GM23338 (cell line): ENCODE measurements around the gene GAK. TPM values are rescaled to one million over a fixed set of nuclear protein-coding genes. Genes with fewer than 3 reads are reported as not detected.

ENCODE experiments used
- ATAC-seq: fragments of 200-7000 bp; cut with Tn5 transposase; 3 replicates; pipeline ENCODE4 v1.9.1; 2020
- DNase-seq: peaks from one replicate; pipeline ENCODE4 v3.0.0-alpha.2; 2015; ENCODE audit warnings: low spot score
- H2AFZ ChIP-seq: fragments of 200-600 bp; sonication (generic); 2 replicates; pipeline ENCODE4 v1.8.0; 2016; ENCODE audit warnings: antibody characterized with exemption, mild to moderate bottlenecking, moderate library complexity
- H3F3A ChIP-seq: fragments of 200-600 bp; sonication (generic); replicated peaks from 2 replicates; pipeline ENCODE4 v1.8.0; 2017; ENCODE audit warnings: antibody characterized with exemption, mixed run types, low read depth
- H3K27ac ChIP-seq: fragments of 200-600 bp; sonication (generic); 2 replicates; pipeline ENCODE4 v1.6.1; 2016; ENCODE audit warnings: low read depth
- H3K27me3 ChIP-seq: fragments of 200-600 bp; sonication (generic); 2 replicates; pipeline ENCODE4 v1.8.0; 2016; ENCODE audit warnings: mild to moderate bottlenecking, mixed run types, moderate library complexity; ENCODE audit not compliant: insufficient read depth
- H3K36me3 ChIP-seq: fragments of 200-600 bp; sonication (generic); 2 replicates; pipeline ENCODE4 v1.8.0; 2016; ENCODE audit warnings: mild to moderate bottlenecking; ENCODE audit not compliant: insufficient read depth
- H3K4me1 ChIP-seq: fragments of 200-600 bp; sonication (generic); 2 replicates; pipeline ENCODE4 v1.8.0; 2016; ENCODE audit warnings: mild to moderate bottlenecking, moderate library complexity; ENCODE audit not compliant: insufficient read depth
- H3K4me2 ChIP-seq: fragments of 200-600 bp; sonication (generic); 2 replicates; pipeline ENCODE4 v1.7.1; 2017; ENCODE audit warnings: mixed run types
- H3K4me3 ChIP-seq: fragments of 200-600 bp; sonication (generic); 2 replicates; pipeline ENCODE4 v1.6.1; 2016; ENCODE audit warnings: mixed run types
- H3K79me2 ChIP-seq: fragments of 200-600 bp; sonication (generic); replicated peaks from 2 replicates; pipeline ENCODE4 v1.8.0; 2017; ENCODE audit warnings: mild to moderate bottlenecking; ENCODE audit not compliant: insufficient read depth
- H3K9me2 ChIP-seq: fragments of 200-600 bp; sonication (generic); 2 replicates; pipeline ENCODE4 v1.8.0; 2017; ENCODE audit not compliant: insufficient read depth
- H4K20me1 ChIP-seq: fragments of 200-600 bp; sonication (generic); replicated peaks from 2 replicates; pipeline ENCODE4 v1.8.0; 2017; ENCODE audit warnings: mild to moderate bottlenecking; ENCODE audit not compliant: insufficient read depth
- H3K27ac Mint-ChIP-seq: 2 replicates; pipeline ENCODE4 v1.8.0; 2020; ENCODE audit warnings: inconsistent platforms, mild to moderate bottlenecking, moderate library complexity, mixed read lengths
- H3K27me3 Mint-ChIP-seq: 3 replicates; pipeline ENCODE4 v1.8.0; 2022; ENCODE audit warnings: low read depth, mild to moderate bottlenecking, moderate library complexity, mixed read lengths, inconsistent platforms; ENCODE audit not compliant: insufficient read depth, poor library complexity
- H3K36me3 Mint-ChIP-seq: 3 replicates; pipeline ENCODE4 v1.8.0; 2021; ENCODE audit warnings: low read depth, mild to moderate bottlenecking, inconsistent platforms, moderate library complexity, mixed read lengths
- H3K4me1 Mint-ChIP-seq: 3 replicates; pipeline ENCODE4 v1.8.0; 2020; ENCODE audit warnings: mild to moderate bottlenecking, inconsistent platforms, mixed read lengths
- H3K4me3 Mint-ChIP-seq: 3 replicates; pipeline ENCODE4 v1.8.0; 2021; ENCODE audit warnings: moderate library complexity, mild to moderate bottlenecking, inconsistent platforms, mixed read lengths
- H3K9me3 Mint-ChIP-seq: 3 replicates; pipeline ENCODE4 v1.8.0; 2020; ENCODE audit warnings: moderate library complexity, mild to moderate bottlenecking, inconsistent platforms, mixed read lengths
- EZH2 ChIP-seq: fragments of 200-600 bp; sonication (generic); IDR thresholded peaks from one replicate; pipeline ENCODE4 v1.8.0; 2017; ENCODE audit warnings: antibody characterized with exemption, mild to moderate bottlenecking, low read depth; ENCODE audit not compliant: unreplicated experiment
- EZH2phosphoT487 ChIP-seq: fragments of 200-600 bp; sonication (generic); IDR thresholded peaks from one replicate; pipeline ENCODE4 v1.8.1; 2018; ENCODE audit warnings: antibody characterized with exemption; ENCODE audit not compliant: unreplicated experiment
- JUNB ChIP-seq: IDR thresholded peaks from one replicate; pipeline ENCODE4 v1.6.1; 2016; ENCODE audit warnings: antibody characterized with exemption; ENCODE audit not compliant: unreplicated experiment
- NANOG ChIP-seq: IDR thresholded peaks from 2 replicates; pipeline ENCODE4 v1.6.1; 2016; ENCODE audit warnings: antibody characterized with exemption, borderline replicate concordance
- POLR2AphosphoS5 ChIP-seq: IDR thresholded peaks from 2 replicates; pipeline ENCODE4 v1.6.1; 2016; ENCODE audit warnings: antibody characterized with exemption, low read depth
- STAT1 ChIP-seq: IDR thresholded peaks from one replicate; pipeline ENCODE4 v1.6.1; 2016; ENCODE audit warnings: antibody characterized with exemption; ENCODE audit not compliant: unreplicated experiment
- ZNF114 ChIP-seq: fragments of 250-450 bp; sonication (Bioruptor Pico); IDR thresholded peaks from 2 replicates; pipeline ENCODE4 v1.5.0; 2020; ENCODE audit warnings: mild to moderate bottlenecking, moderate library complexity
- ZNF331 ChIP-seq: fragments of 250-450 bp; sonication (Bioruptor Pico); IDR thresholded peaks from 2 replicates; pipeline ENCODE4 v1.5.0; 2020; ENCODE audit warnings: low read depth, mild to moderate bottlenecking, moderate library complexity
- polyA plus RNA-seq: library from polyadenylated mRNA; unstranded; fragments of >200 nt; fragmentation: Nextera tagmentation; extraction: Ambion mirVana; gene quantifications from 2 replicates; pipeline ENCODE4 v1.2.1, GENCODE V29; 2016
- total RNA-seq: library from RNA; depleted of rRNA; stranded (reverse); fragments of >200 nt; shearing (Covaris generic); gene quantifications from 2 replicates; pipeline ENCODE4 v1.2.3, GENCODE V29; 2014
- TF ChIP-seq, protein P1 (sequence below): fragments of 250-450 bp; sonication (Bioruptor Pico); IDR thresholded peaks from 2 replicates; pipeline ENCODE4 v1.5.0; 2020; ENCODE audit warnings: mild to moderate bottlenecking, moderate library complexity
- TF ChIP-seq, protein P2 (sequence below): IDR thresholded peaks from 2 replicates; pipeline ENCODE4 v1.6.1; 2016; ENCODE audit warnings: antibody characterized with exemption

The GAK gene
- total and polyA plus RNA-seq, 2 experiments from 2014 or later, result 48.5 to 124 TPM

DNA sequence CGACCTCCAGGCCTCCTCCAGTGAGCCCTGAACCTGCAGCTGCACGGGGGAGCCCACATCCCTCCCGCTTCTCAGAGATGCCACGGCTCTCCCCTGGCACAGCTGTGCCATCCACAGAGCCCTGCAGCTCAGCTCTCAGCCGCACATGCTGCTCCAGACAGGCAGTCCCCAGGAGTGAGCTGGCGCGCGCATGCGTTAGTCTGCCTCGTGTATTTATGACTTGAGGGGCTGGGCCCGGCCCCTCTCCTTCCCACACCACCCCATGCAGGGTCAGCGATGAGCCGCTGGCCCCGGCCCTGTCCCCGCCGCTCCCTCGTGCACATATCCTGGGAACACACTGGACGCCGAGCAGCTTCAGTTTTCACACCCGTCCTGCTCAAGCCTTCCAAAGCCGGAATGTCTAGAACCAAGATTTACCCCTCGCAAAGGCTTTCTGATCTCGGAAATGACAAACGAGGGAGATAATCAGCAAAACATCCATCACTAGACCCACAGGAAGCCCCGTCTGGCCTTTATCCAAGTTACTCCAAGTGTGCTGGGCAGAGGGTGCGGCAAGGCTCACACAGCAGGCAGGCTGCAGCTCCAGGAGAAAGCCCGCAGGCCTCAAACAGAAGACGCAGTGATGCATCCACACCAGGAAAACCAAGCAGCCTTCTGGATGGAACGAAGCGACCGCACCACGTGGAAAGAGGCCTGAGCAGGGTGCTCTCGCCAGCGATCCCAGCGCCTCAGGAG is 24.3 kb downstream of the GAK start (continued):
- TF ChIP-seq, protein P1, sequence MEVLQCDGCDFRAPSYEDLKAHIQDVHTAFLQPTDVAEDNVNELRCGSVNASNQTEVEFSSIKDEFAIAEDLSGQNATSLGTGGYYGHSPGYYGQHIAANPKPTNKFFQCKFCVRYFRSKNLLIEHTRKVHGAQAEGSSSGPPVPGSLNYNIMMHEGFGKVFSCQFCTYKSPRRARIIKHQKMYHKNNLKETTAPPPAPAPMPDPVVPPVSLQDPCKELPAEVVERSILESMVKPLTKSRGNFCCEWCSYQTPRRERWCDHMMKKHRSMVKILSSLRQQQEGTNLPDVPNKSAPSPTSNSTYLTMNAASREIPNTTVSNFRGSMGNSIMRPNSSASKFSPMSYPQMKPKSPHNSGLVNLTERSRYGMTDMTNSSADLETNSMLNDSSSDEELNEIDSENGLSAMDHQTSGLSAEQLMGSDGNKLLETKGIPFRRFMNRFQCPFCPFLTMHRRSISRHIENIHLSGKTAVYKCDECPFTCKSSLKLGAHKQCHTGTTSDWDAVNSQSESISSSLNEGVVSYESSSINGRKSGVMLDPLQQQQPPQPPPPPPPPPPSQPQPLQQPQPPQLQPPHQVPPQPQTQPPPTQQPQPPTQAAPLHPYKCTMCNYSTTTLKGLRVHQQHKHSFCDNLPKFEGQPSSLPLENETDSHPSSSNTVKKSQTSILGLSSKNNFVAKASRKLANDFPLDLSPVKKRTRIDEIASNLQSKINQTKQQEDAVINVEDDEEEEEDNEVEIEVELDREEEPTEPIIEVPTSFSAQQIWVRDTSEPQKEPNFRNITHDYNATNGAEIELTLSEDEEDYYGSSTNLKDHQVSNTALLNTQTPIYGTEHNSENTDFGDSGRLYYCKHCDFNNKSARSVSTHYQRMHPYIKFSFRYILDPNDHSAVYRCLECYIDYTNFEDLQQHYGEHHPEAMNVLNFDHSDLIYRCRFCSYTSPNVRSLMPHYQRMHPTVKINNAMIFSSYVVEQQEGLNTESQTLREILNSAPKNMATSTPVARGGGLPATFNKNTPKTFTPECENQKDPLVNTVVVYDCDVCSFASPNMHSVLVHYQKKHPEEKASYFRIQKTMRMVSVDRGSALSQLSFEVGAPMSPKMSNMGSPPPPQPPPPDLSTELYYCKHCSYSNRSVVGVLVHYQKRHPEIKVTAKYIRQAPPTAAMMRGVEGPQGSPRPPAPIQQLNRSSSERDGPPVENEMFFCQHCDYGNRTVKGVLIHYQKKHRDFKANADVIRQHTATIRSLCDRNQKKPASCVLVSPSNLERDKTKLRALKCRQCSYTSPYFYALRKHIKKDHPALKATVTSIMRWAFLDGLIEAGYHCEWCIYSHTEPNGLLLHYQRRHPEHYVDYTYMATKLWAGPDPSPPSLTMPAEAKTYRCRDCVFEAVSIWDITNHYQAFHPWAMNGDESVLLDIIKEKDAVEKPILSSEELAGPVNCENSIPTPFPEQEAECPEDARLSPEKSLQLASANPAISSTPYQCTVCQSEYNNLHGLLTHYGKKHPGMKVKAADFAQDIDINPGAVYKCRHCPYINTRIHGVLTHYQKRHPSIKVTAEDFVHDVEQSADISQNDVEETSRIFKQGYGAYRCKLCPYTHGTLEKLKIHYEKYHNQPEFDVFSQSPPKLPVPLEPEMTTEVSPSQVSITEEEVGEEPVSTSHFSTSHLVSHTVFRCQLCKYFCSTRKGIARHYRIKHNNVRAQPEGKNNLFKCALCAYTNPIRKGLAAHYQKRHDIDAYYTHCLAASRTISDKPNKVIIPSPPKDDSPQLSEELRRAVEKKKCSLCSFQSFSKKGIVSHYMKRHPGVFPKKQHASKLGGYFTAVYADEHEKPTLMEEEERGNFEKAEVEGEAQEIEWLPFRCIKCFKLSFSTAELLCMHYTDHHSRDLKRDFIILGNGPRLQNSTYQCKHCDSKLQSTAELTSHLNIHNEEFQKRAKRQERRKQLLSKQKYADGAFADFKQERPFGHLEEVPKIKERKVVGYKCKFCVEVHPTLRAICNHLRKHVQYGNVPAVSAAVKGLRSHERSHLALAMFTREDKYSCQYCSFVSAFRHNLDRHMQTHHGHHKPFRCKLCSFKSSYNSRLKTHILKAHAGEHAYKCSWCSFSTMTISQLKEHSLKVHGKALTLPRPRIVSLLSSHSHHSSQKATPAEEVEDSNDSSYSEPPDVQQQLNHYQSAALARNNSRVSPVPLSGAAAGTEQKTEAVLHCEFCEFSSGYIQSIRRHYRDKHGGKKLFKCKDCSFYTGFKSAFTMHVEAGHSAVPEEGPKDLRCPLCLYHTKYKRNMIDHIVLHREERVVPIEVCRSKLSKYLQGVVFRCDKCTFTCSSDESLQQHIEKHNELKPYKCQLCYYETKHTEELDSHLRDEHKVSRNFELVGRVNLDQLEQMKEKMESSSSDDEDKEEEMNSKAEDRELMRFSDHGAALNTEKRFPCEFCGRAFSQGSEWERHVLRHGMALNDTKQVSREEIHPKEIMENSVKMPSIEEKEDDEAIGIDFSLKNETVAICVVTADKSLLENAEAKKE (CRISPR knock-in tag), result no peak
- TF ChIP-seq ZNF114 (CRISPR knock-in tag) (no peak), STAT1 (no peak), JUNB (no peak), EZH2 (no peak)

DNA sequence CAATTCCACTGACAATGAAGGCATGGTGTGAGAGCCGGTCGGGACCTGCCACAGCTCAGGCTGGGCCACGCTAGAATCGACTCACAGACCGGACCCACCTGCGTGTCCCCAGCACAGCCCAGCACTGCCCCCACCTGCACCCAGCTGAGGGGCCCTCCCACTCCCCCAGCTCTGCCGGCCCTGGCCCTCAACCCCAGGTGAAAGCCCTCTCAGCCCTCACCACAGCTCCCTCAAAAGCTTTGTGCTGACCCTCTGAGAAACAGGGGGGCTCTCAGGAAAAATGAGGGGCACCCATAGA is 25.1 kb downstream of the GAK start:
- peaks cover 26% of the 10 kb centered on the region for H3K36me3 Mint-ChIP-seq
- peaks cover 7% of the 10 kb centered on the region; the same call in 1 of the 2 replicates for H3K4me1 ChIP-seq
- no peak for ATAC-seq

More for the DNA sequence above, 25.1 kb downstream of the GAK start:
- peaks cover 11% of the 10 kb centered on the region for H3K4me1 Mint-ChIP-seq
- TF ChIP-seq EZH2phosphoT487, result no peak
- no peak for TF ChIP-seq POLR2AphosphoS5
- TF ChIP-seq ZNF331 (CRISPR knock-in tag), result no peak
- TF ChIP-seq NANOG, result no peak
- TF ChIP-seq, protein P2, sequence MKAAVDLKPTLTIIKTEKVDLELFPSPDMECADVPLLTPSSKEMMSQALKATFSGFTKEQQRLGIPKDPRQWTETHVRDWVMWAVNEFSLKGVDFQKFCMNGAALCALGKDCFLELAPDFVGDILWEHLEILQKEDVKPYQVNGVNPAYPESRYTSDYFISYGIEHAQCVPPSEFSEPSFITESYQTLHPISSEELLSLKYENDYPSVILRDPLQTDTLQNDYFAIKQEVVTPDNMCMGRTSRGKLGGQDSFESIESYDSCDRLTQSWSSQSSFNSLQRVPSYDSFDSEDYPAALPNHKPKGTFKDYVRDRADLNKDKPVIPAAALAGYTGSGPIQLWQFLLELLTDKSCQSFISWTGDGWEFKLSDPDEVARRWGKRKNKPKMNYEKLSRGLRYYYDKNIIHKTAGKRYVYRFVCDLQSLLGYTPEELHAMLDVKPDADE, result no peak
- Histone ChIP-seq H3K4me2 (no peak overlapping the region), H3F3A (0 out of 2 replicates have a peak, but pooled peaks cover 6% of the 10 kb centered on the region), H3K79me2 (peaks cover 8% of the 10 kb centered on the region; the same call in 1 of the 2 replicates), H3K4me3 (no peak overlapping the region), H4K20me1 (no peaks in the 10 kb centered on the region), H3K9me2 (no peaks in the 10 kb centered on the region), H3K27me3 (no peaks in the 10 kb centered on the region), H3K36me3 (no peaks in the 10 kb centered on the region), H2AFZ (no peak overlapping the region), H3K27ac (no peak overlapping the region)
- H3K27me3 Mint-ChIP-seq, result peaks cover 13% of the 10 kb centered on the region
- peak overlapping the region; percentile 52; the same call in 1 of the 2 replicates for H3K27ac Mint-ChIP-seq
- no peak for DNase-seq
- peaks cover 6% of the 10 kb centered on the region for H3K9me3 Mint-ChIP-seq
- H3K4me3 Mint-ChIP-seq, result no peak overlapping the region
